Stomach (tissue), 9 donors: Measurements from ENCODE around the gene FIGN. TPM values are rescaled to one million over a fixed set of nuclear protein-coding genes. Genes with fewer than 3 reads are reported as not detected.

Source experiments
- DNase-seq, 2 donors: peaks; one replicate each; pipeline versions ENCODE4 v3.0.0 to v3.0.0-alpha.2; 2013 to 2019
- H3K27ac ChIP-seq, 5 donors: fragments of 200-600 bp in 4 of 5; sonication (generic) in 4 of 5; one replicate each; pipeline ENCODE4 v1.5.1; 2013 to 2019; ENCODE audit warnings: mild to moderate bottlenecking in 1 of 5, moderate library complexity in 1 of 5
- H3K27me3 ChIP-seq, 3 donors: fragments of 200-600 bp; sonication (generic); one replicate each; pipeline ENCODE4 v1.5.1; 2017 to 2019; ENCODE audit warnings: mixed run types in 1 of 3
- H3K36me3 ChIP-seq, 4 donors: fragments of 200-600 bp; sonication (generic); 1 replicate in 3 of 4; 2 replicates in 1 of 4; pipeline ENCODE4 v1.5.1; 2016 to 2019
- H3K4me1 ChIP-seq, 4 donors: fragments of 200-600 bp; sonication (generic); one replicate each; pipeline ENCODE4 v1.5.1; 2016 to 2019
- H3K4me3 ChIP-seq, 4 donors: fragments of 200-600 bp; sonication (generic) in 3 of 4; one replicate each; pipeline ENCODE4 v1.5.1; 2016 to 2019; ENCODE audit warnings: mild to moderate bottlenecking in 1 of 4
- H3K9me3 ChIP-seq, 4 donors: fragments of 200-600 bp; sonication (generic); one replicate each; pipeline ENCODE4 v1.5.1; 2016 to 2019
- CTCF ChIP-seq, 7 experiments: fragments of 450-650 bp in 4 of 7; fragments of 200-600 bp in 3 of 7; sonication (generic) in 3 of 7; IDR thresholded peaks; one replicate each; pipeline ENCODE4 v1.5.1; 2016 to 2019; ENCODE audit warnings: antibody characterized with exemption in 7 of 7, control low read depth in 2 of 7, mild to moderate bottlenecking in 1 of 7
- EP300 ChIP-seq: sonication (generic); formaldehyde crosslinking; IDR thresholded peaks from one replicate; pipeline ENCODE4 v1.6.1; 2017; ENCODE audit warnings: antibody characterized with exemption
- POLR2A ChIP-seq, 4 donors: fragments of 450-650 bp; IDR thresholded peaks; one replicate each; pipeline ENCODE4 v1.6.1; 2016; ENCODE audit warnings: antibody characterized with exemption in 4 of 4, control low read depth in 2 of 4, mild to moderate bottlenecking in 1 of 4, moderate library complexity in 1 of 4
- POLR2AphosphoS5 ChIP-seq, 3 donors: sonication (generic); formaldehyde crosslinking; IDR thresholded peaks; one replicate each; pipeline ENCODE4 v1.6.1; 2016; ENCODE audit warnings: antibody characterized with exemption in 3 of 3
- WGBS, 5 donors: extraction: QIAGEN DNeasy Blood & Tissue Kit in 3 of 5; methylation state at CpG; one replicate each; pipeline versions ENCODE4 v1.1.5 to v1.1.7; 2013 to 2018; 5-methylcytosine and 5-hydroxymethylcytosine counted together
- intact Hi-C: fragments of 100-400 bp; cut with DNase I; formaldehyde crosslinking; loops from one replicate; pipeline ENCODE4 v1.15.1; 2023; ENCODE audit warnings: low total_unique reads
- polyA plus RNA-seq, 3 donors: library from polyadenylated mRNA; stranded (reverse); fragments of 200-250 nt; gene quantifications; one replicate each; pipeline ENCODE4 v1.2.3, GENCODE V29; 2013
- total RNA-seq, 5 donors: library from RNA; depleted of rRNA; stranded (reverse); fragments of >200 nt; gene quantifications; one replicate each; pipeline versions ENCODE4 v1.1.0 to v1.2.3, GENCODE V29; 2014 to 2016
- donor health status: healthy with polysubstance abuse.
- donor health status: Bipolar disorder and iron deficiency.
- donor health status: healthy.

FIGN gene
- total and polyA plus RNA-seq, 8 donors, result 0.33 to 8.9 (median 2.3) TPM

- DNase-seq, result no peak
- TF ChIP-seq POLR2AphosphoS5 (IDR thresholded peaks at IDR 0.05) (no peak), EP300 (no peak), POLR2A (IDR thresholded peaks at IDR 0.05) (no peak), CTCF (IDR thresholded peaks at IDR 0.05) (no peak)
- H3K27me3 ChIP-seq, result no peaks in the 10 kb centered on the region
- peaks cover 0 to 20% (median 6%) of the 10 kb centered on the region in 4 donors for H3K36me3 ChIP-seq
- H3K4me3 ChIP-seq, result no peak overlapping the region
- no peaks in the 10 kb centered on the region for H3K4me1 ChIP-seq
- intact Hi-C loops, result no loop called here
- no peaks in the 10 kb centered on the region for H3K9me3 ChIP-seq
- H3K27ac ChIP-seq, result no peak overlapping the region
- 81 to 96% (median 90%) methylated on average over 8 of the region's 8 CpGs for WGBS, 5 donors
Observed at GRCh38 chr2:163611557-163611906, 124.3 kb downstream of the FIGN start.

- Histone ChIP-seq H3K27ac (no peak overlapping the region), H3K36me3 (peaks cover 0 to 20% (median 6%) of the 10 kb centered on the region in 4 donors), H3K9me3 (no peaks in the 10 kb centered on the region), H3K27me3 (no peaks in the 10 kb centered on the region), H3K4me1 (no peaks in the 10 kb centered on the region), H3K4me3 (no peak overlapping the region)
- peak in 1 of 7 experiments; percentile 6 for TF ChIP-seq CTCF (IDR thresholded peaks at IDR 0.05)
- no peak for TF ChIP-seq POLR2AphosphoS5 (IDR thresholded peaks at IDR 0.05)
- 89 to 94% (median 92%) methylated on average over 13 of the region's 13 CpGs for WGBS, 5 donors
- intact Hi-C loops, result no loop called here
- peak in 1 of 2 donors; percentile 53 for DNase-seq
Observed at GRCh38 chr2:163610817-163611556, 124.8 kb downstream of the FIGN start.

GRCh38 chr2:163607630-163608029, 128.2 kb downstream of the FIGN start:
- DNase-seq, result no peak
- Histone ChIP-seq H3K36me3 (peaks cover 0 to 20% (median 6%) of the 10 kb centered on the region in 4 donors), H3K4me1 (no peaks in the 10 kb centered on the region), H3K27me3 (no peaks in the 10 kb centered on the region), H3K27ac (no peak overlapping the region), H3K4me3 (no peak overlapping the region), H3K9me3 (no peaks in the 10 kb centered on the region)
- intact Hi-C loops, result no loop called here
- no peak for TF ChIP-seq EP300
- TF ChIP-seq CTCF (IDR thresholded peaks at IDR 0.05), result no peak
- TF ChIP-seq POLR2A (IDR thresholded peaks at IDR 0.05), result no peak
- no peak for TF ChIP-seq POLR2AphosphoS5 (IDR thresholded peaks at IDR 0.05)

- peaks cover 0 to 20% (median 6%) of the 10 kb centered on the region in 4 donors for H3K36me3 ChIP-seq
Observed at GRCh38 chr2:163606878-163607277, 128.9 kb downstream of the FIGN start.

GRCh38 chr2:163605779-163606178, 130.0 kb downstream of the FIGN start:
- no peak for DNase-seq
- intact Hi-C loops, result no loop called here
- Histone ChIP-seq H3K27me3 (no peaks in the 10 kb centered on the region), H3K27ac (no peak overlapping the region), H3K4me3 (no peak overlapping the region), H3K36me3 (peaks cover 0 to 10% (median 4%) of the 10 kb centered on the region in 4 donors), H3K9me3 (no peaks in the 10 kb centered on the region), H3K4me1 (no peaks in the 10 kb centered on the region)
- TF ChIP-seq CTCF (IDR thresholded peaks at IDR 0.05), result no peak
- TF ChIP-seq POLR2AphosphoS5 (IDR thresholded peaks at IDR 0.05), result no peak
- TF ChIP-seq EP300, result no peak
- TF ChIP-seq POLR2A (IDR thresholded peaks at IDR 0.05), result no peak
- WGBS, 5 donors, result 44 to 53% (median 48%) methylated on average over 2 of the region's 2 CpGs

More at GRCh38 chr2:163606878-163607277, 128.9 kb downstream of the FIGN start:
- DNase-seq, result no peak
- Histone ChIP-seq H3K4me1 (no peaks in the 10 kb centered on the region), H3K9me3 (no peaks in the 10 kb centered on the region), H3K27me3 (no peaks in the 10 kb centered on the region), H3K4me3 (no peak overlapping the region), H3K27ac (no peak overlapping the region)
- TF ChIP-seq EP300, result no peak
- TF ChIP-seq POLR2AphosphoS5 (IDR thresholded peaks at IDR 0.05), result no peak
- WGBS, 5 donors, result 50 to 71% (median 68%) methylated on average over 3 of the region's 3 CpGs
- intact Hi-C loops, result no loop called here
